Measurements from ENCODE around the gene VWCE.

GRCh38 chr11:61258546-61258945 lies 36.6 kb downstream of the VWCE start:
- TF ChIP-seq CTCF (IDR thresholded peaks at IDR 0.05) (no peak), ZNF416 (CRISPR knock-in tag; IDR thresholded peaks at IDR 0.05) (no peak), CREB1 (CRISPR knock-in tag; IDR thresholded peaks at IDR 0.05) (no peak), NFE2L1 (CRISPR knock-in tag; IDR thresholded peaks at IDR 0.05) (no peak), TCF7 (CRISPR knock-in tag; IDR thresholded peaks at IDR 0.05; ENCODE audit: low read depth) (no peak), MLX (CRISPR knock-in tag; IDR thresholded peaks at IDR 0.05) (no peak), PREB (CRISPR knock-in tag; IDR thresholded peaks at IDR 0.05; ENCODE audit: borderline replicate concordance) (no peak), CREM (CRISPR knock-in tag; IDR thresholded peaks at IDR 0.05) (no peak), ATF2 (CRISPR knock-in tag; IDR thresholded peaks at IDR 0.05; ENCODE audit: borderline replicate concordance, low read depth) (no peak), ATF3 (CRISPR knock-in tag; conservative IDR thresholded peaks at IDR 0.05) (no peak), USF1 (CRISPR knock-in tag; IDR thresholded peaks at IDR 0.05) (no peak), FOXK1 (CRISPR knock-in tag; IDR thresholded peaks at IDR 0.05) (no peak), SMAD4 (CRISPR knock-in tag; IDR thresholded peaks at IDR 0.05) (no peak), ZNF281 (CRISPR knock-in tag; IDR thresholded peaks at IDR 0.05) (no peak)

All from WTC11 (cell line).